T-helper 9 cell (primary cell): ENCODE results near the gene ACTBL2.
"Not testable (repeated sequence)": the region's sequence is repeated elsewhere in the genome, so short reads cannot be mapped to it uniquely, and the experiment has no call there.

Source experiments
- DNase-seq: peaks from one replicate; pipeline ENCODE4 v3.0.0-alpha.2; 2020
- total RNA-seq, 2 donors: gene quantifications; one replicate each; lab custom pipeline; 2026; lab: John Stamatoyannopoulos, UW

ACTBL2 gene
- total RNA-seq = 0 reads per million in 2 donors

DNA sequence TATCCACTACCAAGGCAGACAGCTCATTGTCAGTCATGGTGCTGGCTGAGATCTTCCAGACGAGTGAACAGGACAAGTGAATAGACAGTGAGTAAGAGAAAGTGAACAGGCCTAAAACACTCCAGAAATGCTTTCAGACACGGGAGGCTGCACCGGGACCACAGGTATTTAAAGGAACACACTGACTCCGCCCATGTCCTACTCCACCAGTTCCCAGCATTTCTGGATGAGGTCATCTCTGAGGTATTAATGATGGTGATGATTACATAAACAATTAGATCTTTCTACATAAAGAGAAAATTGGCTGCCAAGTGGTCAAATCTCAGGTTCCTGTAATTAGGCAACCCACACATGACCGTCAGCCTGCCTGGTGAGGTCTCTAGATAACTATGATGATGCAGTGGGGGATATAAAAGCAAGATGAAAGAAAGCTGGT is at the start of gene ACTBL2:
ACTBL2 (minus strand) TSS at position 141 of the 436 bp plus-strand sequence; CDS start at position 37, 104 bp downstream.
- DNase-seq = no peak

DNA sequence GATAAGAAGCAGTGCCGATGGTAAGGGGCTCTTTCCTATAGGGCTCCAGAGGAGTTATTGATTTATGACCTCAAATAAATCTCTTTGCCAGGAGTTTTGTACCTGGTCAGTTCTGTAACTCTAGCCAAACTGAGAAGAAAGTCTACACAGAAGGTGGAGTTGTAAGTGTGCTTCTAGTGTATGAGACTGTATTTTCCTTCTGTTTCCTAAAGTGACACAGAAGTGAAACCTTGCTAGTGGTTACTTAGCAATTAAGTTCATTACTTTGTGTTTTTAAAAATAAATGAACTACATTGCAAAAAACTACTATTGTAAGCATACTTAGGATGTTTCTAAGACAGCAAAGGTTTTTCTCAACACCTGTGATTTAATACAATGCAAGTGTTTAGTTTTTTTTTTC is 48.7 kb upstream of the ACTBL2 start:
- DNase-seq = no peak

DNA sequence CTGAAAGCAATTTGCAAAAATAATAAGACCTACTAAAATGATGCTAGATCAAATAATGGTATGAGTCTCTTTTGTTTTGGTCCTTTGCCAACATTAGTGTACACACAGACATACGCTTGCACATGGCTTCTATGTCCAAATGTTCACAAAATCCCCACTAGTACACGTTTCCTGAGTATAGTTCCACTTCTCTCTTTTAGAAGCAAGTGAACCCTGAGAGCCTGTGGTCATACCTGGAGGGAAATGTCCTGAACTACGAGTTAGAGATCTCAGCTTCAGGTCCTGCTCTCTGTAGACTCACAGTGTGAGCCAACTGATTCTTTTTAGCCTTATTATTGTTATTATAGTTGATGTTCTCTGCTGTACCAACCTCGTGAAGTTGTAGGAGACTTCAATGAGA is 47.3 kb upstream of the ACTBL2 start:
- no peak for DNase-seq

DNA sequence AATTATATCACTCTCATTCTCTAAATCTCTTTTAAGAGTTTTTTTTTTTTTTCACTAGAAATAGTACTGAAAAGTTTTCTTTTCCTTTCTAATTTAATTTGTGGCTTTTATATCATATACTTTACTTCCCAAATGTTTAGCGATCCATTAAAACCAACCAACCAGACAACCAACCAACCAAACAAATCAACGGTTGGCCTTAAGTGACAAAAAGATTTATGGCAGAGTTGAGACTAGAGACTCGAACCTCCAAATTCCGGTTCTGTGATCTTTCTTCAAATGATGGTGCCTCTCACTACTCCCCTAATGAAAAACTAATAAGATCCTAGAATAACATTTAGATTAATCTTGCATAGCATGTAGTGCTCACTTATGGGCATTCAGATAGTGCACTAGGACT is 45.3 kb upstream of the ACTBL2 start:
- no peak for DNase-seq

DNA sequence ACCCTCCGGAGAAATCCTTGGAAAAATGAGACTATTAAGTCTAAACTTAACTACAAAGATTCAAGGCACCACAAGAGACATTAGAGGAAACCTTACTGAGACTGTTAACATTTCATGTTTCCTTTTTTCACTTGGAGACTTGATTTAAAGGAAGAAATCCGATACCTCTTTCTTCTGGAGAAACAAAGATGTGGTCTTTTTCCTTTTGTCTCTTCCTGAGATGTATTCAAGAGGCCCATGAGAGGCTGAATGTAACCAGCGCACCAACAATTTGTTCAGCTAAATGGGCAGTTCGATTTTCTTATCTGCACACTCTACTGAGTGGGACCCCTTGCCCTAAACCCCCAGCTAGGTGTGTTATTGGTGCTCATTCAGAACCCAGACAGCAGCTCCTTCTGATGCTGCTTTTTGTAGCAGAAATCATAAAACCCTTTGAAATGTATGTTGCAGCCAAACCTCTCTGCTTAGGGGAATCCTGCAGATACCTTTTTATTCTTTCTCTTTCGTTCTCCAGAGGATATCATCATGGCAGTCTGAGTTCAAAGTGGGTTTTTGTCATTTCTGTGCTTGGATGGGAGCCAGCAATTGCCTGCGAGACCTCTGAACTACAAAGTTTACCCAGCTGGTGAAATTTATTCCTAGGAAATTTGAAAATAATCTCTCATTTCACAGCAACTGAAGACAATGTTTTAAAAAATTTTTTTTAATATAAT is 41.9 kb upstream of the ACTBL2 start:
- no peak for DNase-seq

DNA sequence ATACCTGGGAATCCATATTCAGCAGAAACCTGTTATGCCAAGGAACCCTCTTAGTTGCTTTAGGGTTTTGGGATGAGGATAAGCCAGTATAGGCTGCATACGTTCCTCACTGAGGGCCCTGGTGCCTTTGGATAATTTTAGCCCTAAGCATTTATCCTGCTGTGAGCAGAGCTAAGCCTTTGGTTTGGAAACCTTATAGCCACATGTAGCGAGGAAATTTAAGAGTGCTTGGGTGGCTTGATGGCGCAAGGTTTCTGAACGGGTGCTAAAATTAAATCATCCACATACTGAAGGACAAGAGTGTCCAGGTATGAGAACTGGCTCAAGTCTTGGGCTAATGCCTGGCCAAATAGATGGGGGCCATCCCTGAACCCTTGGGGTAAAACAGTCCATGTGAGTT is 39.9 kb upstream of the ACTBL2 start:
- DNase-seq = not testable (repeated sequence)

DNA sequence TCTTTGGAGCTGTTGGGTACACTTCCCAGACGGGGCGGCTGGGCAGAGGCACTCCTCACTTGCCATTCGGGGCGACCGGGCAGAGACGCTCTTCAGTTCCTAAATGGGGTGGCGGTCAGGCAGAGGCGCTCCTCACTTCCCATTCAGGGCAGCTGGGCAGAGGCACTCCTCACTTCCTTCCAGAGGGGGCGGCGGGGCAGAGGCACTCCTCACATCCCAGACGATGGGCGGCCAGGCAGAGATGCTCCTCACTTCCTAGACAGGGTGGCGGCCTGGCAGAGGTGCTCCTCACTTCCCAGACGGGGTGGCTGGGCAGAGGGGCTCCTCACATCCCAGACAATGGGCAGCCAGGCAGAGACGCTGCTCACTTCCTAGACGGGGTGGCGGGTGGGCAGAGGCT is 35.8 kb upstream of the ACTBL2 start:
- not testable (repeated sequence) for DNase-seq

DNA sequence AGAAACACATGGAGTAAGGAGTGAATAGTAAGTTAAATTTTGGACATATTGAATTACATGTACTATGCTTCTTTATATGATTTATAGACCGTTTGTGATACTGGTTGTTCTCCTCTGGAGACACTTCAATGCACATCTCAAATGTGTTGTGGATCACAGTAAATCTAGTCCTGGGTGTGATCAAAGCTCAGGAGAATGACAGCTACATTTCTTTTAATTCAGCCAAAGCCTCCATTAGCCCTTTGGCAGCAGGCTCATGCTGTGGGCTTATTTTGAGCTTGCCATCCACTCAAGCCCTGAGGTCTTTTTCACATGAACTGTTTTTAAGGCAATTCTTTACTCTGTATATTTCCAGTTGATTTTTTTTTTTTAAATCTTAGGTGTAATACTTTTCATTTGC is 34.6 kb upstream of the ACTBL2 start:
- DNase-seq = no peak

DNA sequence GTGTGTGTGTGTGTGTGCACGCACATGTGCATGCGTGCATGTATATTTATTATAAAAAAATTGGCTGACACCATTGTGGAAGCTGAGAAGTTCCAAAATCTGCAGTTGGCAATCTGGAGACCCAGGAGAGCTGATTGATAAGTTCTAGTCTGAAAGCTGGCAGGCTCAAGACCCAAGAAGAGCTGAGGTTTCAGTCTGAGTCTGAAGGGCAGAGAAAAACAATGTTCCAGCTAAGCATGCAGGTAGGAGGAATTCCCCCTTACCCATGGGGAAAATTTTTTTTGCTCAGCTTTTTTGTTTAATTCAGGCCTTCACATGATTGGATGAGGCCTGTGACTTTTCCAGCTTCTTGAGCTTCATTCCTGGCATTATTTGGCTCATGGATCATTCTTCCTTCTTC is 31.2 kb upstream of the ACTBL2 start:
- DNase-seq = no peak

DNA sequence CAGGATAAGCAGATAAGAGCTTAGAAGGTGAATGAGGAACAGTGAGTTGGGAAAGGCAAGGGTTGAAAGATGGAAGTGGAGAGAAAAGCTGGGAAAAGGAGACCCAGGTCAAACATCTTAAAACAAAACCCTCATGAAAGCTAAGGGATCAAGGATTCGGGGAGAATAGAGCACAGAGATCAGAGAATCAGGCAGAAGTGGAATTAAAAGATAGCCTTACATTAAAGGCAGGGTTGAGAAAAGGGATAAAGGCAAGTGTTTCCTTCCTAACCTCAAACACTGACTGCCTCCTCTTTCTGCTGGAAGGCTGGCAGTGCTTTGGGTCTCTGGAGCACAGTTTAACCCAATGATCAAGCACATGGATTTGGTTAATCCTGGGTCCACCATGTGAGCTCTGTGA is 28.7 kb upstream of the ACTBL2 start:
- no peak for DNase-seq

DNA sequence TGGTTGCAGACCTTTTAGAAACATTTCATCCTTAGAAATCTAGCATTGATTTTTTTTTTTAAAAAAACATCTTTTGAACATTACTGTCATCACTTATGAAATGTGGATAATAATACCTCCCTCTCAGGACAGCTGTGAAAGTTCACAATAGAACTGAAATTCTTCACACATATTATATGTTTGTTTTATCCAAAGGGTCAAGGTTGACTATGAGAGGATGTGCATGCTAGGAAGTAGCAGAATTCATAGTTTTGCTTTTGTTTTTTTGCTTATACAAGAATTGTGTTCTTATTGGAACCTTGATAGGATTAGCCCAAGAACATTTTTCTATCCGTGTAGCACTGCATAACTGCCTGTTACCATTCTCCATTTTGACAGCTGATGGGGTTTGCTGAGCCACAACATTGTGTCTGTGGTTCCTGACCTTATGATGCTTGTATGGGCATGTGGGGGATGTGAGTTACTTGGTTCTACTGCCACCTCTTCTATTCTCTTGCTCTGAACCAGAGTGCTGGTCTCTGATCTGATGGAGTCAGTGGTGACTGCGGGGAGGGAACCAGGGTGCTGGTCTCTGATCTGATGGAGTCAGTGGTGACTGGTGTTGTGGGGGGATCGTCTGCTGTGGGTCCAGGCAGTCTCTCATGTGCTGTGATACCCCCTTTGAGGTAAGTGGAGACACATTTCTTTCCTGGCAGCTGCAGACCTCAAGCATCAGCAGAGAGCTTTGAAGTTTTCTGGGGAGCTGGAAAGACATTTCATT is 27.1 kb upstream of the ACTBL2 start:
- DNase-seq = no peak

DNA sequence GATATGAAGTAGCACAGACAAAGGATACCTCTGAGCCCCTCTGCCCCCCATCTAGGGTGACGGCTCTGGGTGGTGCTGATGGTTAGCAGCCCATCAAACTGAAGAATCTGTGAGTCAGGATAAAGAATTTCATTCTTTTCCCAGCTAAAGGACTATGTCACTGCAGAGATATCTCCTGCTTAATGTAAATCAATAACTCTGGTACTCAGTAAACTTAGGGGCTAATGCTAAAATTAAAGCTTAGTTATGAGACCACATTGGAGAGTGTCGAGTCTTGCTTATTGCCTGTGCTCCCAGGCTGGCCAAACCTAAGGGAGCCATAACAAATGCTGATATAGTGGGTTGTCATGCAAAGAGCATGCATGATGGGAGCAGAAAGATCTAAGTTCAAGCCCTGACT is 25.6 kb upstream of the ACTBL2 start:
- no peak for DNase-seq

DNA sequence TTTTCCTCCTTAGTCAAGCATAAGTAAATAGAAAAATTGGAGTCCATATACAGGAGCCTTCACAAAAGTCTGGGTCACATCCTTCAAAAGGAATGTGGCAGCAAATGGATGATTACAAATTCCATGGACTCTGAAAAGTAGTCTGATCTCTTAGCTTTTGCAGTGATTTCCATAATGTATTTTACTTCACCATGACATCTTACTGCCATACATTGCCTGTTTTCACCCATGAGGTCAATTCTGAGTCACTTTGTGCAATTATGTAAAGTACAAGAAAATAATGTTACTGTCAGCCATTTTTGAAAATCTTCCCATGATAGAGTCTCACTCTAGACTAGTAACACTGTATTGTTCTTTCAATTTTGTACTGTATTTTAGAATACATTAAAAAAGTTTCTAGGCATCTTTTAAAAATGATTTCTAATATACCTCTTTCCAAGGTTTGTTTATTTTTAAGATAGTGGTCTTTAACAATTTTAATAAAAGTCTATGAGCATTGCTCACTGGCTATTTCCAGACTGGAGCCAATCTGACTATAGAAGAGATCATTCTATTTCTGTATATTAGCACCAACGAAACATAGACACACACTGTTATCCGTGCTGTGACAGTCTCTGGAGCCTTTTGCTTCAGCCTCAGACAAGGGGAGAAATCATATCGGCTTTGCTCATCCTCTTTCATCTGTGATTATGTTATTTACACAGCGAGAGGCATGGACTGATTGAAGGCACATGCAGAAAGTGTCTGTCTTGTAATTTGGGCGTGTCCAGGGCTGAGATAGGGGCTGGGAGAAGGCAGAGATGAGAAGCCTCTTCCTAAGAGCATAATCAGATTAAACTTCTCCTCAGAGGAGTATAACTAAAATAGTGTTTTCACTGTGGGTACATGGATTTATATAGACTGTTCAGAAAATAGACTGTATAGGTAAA is 22.9 kb upstream of the ACTBL2 start:
- DNase-seq = no peak

DNA sequence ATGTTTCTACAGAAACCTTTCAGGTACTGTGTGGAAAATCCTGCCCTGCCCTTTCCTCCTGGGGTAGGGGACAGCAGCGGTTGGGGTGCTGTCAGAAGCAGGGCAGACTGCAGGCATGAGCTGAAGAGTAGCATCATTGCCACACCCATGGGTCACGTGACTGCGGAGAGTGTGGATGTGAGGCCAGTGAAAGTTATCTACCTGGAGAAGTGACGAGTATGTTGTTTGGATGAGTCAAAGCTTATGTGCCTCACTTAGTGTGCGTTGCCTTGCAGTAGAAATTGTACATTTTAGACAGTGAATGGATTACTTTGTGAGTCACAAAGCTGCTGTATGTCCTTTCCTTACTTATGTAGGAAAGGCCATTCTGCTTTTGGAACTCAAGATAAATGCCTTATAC is 21.7 kb upstream of the ACTBL2 start:
- DNase-seq = no peak

DNA sequence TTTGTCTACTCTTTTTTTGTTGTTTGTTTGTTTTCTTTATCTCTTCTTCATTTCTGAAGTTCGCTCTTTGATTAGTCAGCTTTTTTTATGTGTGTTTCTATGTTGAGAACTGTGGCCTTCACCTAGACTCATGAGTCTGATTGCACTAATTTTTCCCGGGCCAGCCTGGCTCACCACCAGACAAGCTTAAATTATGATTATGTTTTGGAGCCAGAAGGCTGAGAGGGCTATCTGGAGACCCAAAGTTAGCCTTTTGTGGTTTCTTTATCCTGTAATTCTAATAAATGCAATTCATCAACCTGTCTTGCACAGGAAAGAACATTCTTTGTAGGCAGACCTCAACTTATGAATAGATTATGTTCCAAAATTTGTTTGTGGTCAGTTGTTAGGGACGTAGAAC is 20.8 kb upstream of the ACTBL2 start:
- DNase-seq = no peak

DNA sequence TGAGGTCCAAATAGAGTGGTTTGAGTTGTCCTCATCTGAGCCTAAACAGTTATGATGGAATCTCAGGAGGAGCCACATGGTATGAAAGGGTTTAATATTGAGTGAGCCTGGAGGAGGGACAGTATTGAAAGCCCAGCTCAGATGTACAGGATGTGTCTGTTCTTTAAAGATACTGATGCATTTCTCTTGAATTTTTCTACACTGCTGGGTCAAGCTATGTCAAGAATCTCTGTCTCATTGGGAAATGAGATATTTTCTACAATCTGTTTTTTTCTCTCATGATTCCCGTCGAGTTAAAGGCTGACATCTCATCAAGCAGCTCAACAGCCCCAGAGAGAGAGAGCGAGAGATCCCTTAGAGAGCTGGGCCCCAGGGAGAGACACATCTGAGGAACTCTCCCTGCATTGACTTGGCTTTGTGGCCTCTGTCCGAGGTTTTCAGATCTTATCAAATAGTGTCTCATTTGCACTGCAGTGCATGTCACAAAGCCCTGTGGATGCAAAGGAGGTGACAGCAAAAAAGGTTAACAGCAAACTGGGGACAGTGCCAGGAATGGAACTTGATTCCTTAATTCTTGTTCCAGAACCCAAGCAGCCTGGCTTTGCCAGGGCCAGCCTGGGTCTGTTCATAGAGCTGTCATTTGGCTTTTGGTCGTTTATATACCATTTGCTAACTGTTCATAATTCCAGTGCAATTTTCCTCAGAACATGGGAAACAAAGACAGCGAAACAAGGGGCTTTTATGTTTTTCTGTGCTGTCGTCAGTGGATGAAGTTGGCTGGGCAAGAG is 19.0 kb upstream of the ACTBL2 start:
- no peak for DNase-seq

DNA sequence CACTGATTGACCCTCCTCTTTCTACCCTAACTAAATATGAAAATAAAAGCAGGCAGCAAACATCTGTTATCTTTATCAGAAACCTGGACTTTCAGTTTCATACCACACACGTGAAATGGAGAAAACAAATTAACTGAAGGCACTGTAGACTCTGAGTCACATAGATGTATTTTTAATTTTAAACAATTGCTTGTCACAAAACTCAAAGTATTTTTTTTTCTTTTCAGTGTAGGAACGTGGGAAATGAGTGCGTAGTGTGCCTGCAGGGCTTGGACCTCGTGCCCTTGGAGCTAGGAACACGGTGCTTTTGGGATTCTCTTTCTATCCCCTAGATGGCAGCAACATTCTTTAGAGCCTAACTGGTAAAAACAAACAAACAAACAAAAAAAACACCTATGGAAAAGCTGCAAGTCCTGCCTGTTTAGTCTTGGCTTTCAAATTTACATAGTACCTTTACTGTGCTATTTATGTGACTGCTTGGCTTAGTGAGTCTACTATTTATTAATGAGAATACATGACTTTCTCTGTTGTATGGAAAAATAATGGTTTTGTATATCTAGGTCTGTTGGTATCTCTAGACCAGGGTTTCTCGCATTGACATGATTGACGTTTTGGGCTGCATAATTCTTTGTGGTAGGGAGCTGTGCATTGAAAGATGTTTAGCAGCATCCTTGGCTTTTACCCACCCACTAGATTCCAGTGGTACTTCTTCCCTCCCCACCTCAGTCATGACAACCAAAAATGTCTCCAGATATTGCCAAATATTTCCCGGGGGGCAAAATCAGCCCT is 16.8 kb upstream of the ACTBL2 start:
- DNase-seq = no peak

DNA sequence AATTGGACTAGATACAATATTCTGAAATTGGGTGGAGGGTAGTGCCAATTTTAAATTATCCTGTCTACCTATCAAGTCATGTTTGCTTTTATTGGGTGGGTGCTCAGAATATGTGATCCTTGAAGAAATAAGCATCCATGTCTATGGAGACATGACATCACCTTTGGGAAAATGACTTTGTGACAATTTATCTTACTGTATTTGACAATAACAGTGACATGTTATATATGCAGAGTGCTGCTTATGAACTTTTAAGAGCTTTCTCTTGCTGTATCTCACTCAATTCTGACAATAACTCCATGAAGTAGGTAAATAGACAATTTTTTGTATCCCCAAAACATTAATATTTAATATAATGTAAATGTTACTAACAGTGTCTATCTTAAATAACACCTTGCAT is 15.1 kb upstream of the ACTBL2 start:
- no peak for DNase-seq

DNA sequence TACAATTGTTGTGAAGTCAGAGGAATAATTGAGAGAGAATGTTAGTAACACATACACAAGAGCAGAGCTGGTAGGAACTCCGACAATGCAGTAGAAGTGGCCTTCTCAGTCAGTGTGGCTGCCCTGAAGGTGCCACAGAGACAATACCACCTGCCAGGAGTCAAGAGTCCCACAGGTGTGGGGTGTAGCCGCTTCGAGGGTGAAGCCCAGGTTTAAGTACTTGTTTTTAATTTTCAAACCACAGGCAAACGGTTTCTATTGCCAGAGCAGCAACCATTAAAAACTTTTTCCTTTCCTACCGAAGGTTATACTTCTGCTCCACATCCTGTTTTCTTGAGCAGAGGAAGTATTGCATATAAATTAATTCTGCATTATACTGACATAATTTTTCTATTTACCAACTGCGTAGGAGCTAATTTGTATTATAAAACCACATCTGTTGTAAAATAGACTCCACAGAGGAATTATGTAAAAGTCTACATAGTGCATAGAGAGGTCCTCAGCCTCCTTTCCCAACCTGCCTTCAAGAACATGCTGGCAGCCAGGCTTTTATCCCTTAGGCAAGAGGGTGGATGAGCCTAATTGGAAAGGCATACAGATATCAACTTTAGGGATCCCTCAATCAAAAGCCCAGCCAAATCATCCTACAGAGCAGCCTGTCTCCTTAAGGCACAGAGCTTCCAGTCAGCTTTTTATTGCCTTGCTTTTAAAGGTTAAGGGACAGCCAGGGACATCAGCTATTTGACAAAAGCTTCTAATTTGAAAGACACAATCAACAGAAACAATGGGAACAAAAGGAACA is 12.9 kb upstream of the ACTBL2 start:
- no peak for DNase-seq
